Measurements from ENCODE around the gene FXYD4.
"Not testable (repeated sequence)": the region's sequence is repeated elsewhere in the genome, so short reads cannot be mapped to it uniquely, and the experiment has no call there.

The FXYD4 gene

GRCh38 chr10:43376046-43376635 is 4.7 kb downstream of the FXYD4 start:
- no peak for DNase-seq (ENCODE audit: low read depth in 2 of 2)

- DNase-seq (ENCODE audit: low read depth in 2 of 2) = no peak
Measured at GRCh38 chr10:43376828-43377423, 5.5 kb downstream of the FXYD4 start.

GRCh38 chr10:43377424-43377883 is 6.0 kb downstream of the FXYD4 start:
- DNase-seq (ENCODE audit: low read depth in 2 of 2) = no peak

- no peak for DNase-seq (ENCODE audit: low read depth in 2 of 2)
Measured at GRCh38 chr10:43380610-43381222, 9.3 kb downstream of the FXYD4 start.

DNA sequence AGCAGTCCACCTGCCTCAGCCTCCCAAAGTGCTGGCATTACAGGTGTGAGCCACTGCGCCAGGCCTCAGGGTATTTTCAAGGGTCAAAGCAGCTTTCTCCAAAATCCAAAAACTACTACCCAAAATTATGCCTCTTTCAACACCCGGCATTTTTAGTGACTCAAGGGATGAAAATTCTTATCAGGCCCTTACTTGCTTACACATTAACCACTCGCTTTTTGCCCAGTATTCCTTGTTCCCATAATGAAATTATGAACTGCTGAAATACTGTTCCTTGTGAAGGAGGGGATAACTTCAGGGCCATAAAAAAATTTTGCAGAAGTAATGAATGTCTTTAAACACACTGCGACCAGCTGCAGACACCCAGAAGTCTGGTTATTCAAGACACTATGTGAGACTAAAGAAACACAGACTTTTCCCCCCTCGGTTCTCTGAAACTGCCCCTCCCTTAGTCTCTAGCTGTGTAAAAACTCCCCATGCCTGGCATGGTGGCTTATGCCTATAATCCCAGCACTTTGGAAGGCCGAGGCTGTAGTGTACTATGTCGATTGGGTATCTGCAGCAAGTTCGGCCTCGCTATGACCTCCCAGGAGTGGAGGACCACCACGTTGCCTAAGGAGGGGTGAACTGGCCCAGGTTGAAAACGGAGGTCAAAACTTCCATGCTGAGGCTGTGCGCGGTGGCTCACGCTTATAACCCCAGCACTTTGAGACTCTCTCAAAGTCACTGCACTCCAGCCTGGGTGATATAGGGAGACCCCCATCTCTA is 12.0 kb downstream of the FXYD4 start:
- DNase-seq (ENCODE audit: low read depth in 2 of 2) = no peak

DNA sequence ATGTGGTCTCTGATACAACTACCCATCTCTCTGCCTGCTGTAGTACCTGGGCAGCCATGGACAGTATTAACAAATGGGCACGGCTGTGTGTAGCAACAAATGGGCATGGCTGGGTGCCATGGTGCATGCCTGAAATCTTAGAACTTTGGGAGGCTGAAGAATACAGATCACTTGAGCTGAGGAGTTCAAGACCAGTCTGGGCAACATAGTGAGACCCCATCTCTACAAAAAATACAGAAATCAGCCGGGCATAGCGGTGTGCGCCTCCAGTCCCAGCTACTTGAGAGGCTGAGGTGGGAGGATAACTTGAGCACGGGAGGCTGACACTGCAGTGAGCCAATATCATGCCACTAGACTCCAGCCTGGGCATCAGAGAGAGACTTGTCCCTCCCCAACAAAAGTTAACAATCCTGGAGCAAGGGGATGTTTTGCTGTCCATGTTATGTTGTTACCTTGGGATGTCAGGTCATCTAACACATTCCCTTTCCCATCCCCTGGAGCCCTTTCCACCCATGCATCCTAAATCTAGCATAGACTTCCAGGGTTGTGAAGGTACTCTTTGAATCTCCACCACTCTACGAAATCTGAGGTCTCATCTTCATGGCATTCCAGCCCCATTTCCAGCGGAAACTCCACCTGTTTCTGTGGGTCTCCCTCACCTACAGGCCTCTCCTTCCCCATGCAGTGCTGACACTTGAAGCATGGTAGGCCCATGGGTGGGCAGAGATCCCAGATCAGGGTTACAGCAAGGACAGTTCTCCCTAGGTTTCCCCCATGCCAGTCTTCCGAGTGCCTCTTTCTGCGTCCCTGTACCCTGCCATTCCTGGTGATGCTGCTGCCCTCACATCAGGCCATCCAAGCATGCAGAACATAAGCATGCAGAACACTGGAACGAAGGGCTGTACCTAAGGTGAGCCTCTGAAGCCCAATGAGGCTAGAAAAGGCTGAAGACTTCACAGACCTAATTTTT is 13.1 kb downstream of the FXYD4 start:
- no peak for DNase-seq (ENCODE audit: low read depth in 2 of 2)

GRCh38 chr10:43385412-43386004 is 14.1 kb downstream of the FXYD4 start:
- DNase-seq (ENCODE audit: low read depth in 2 of 2) = no peak

GRCh38 chr10:43386549-43386948 is 15.1 kb downstream of the FXYD4 start:
- DNase-seq (ENCODE audit: low read depth in 2 of 2) = no peak

DNA sequence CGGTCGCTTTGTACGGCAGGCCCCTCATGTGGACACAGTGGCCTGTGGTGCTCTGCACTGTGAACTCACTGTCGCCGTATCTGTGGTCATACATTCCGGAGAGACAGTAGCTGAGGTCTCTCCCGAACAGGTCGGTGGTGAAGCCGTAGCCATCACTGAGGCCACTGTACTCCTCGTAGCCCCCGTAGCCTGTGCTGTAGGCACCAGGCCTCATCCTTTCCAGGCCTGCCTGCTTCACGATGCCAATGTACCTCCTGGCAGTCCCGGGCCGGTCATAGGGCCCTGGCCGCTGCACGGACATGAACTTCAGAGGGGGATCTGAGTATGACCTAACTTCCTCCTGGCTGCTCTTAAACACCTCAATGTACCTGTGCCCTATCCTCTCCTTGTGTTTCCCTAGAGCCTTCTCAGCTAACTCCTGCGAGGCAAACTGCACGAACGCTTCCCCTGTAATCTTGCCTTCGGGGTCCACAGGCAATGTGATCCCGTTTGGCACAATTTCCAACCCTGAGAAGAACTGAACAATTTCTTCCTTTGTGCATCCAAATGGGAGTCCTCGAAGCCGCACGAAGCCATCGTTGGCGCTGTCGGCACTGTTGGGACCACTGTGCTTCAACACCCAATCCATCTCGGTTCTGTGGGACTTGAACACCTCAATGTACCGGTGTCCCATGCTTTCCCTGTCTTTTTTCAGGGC is 15.7 kb downstream of the FXYD4 start:
- no peak for DNase-seq (ENCODE audit: low read depth in 2 of 2)

- no peak for DNase-seq (ENCODE audit: low read depth in 2 of 2)
Measured at GRCh38 chr10:43387678-43388032, 16.2 kb downstream of the FXYD4 start.

- no peak for DNase-seq (ENCODE audit: low read depth in 2 of 2)
Measured at GRCh38 chr10:43389867-43390266, 18.4 kb downstream of the FXYD4 start.

- no peak for DNase-seq (ENCODE audit: low read depth in 2 of 2)
Measured at GRCh38 chr10:43390333-43390732, 18.9 kb downstream of the FXYD4 start.

DNA sequence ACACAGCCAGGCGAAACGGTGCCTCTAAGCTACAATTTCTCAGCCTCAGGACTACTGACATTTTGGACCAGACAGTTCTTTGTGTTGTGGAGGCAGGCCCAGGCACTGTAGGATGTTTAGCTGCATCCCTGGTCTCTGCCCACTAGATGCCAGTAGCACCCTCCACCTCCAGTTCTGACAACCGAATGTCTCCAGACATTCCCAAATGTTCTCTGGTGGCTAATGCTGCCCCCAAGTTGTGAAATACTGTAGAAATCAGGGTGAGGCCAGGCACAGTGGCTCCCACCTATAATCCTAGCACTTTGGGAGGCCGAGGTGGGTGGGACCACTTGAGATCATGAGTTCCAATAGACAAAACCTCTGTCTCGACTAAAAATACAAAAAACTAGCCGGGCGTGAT is 19.3 kb downstream of the FXYD4 start:
- no peak for DNase-seq (ENCODE audit: low read depth in 2 of 2)

- DNase-seq (ENCODE audit: low read depth in 2 of 2) = no peak
Measured at GRCh38 chr10:43391496-43391895, 20.1 kb downstream of the FXYD4 start.

DNA sequence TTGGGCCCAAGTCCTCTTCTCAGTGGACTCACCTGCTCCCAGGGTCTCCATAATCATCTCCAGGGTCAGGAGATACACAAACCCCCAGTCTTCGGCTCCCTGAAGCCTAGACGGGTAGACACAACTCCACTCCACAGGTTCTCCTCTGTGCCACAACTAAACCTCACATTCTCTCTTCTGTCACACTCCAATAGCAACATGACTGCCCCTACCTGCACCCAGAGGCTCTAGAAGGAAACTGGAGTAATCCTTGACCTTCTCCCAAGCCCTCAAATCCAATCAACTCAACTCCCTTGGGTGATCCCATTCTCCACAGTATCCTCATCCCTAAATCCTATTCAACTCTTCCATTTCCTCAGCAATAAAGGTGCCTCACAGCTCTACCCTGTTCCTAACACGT is 21.3 kb downstream of the FXYD4 start:
- DNase-seq (ENCODE audit: low read depth in 2 of 2) = no peak

DNA sequence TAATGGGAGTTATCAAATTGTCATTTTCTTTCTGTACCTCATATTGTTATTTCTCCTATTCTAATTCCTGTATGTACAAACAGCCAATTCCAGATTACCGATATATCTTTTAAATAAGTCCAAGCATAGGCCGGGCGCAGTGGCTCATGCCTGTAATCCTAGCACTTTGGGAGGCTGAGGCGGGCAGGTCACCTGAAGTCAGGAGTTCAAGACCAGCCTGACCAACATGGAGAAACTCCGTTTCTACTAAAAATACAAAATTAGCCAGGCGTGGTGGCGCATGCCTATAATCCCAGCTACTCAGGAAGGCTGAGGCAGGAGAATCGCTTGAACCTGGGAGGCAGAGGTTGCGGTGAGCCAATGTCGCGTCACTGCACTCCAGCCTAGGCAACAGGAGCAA is 21.8 kb downstream of the FXYD4 start:
- DNase-seq (ENCODE audit: low read depth in 2 of 2) = not testable (repeated sequence)

DNA sequence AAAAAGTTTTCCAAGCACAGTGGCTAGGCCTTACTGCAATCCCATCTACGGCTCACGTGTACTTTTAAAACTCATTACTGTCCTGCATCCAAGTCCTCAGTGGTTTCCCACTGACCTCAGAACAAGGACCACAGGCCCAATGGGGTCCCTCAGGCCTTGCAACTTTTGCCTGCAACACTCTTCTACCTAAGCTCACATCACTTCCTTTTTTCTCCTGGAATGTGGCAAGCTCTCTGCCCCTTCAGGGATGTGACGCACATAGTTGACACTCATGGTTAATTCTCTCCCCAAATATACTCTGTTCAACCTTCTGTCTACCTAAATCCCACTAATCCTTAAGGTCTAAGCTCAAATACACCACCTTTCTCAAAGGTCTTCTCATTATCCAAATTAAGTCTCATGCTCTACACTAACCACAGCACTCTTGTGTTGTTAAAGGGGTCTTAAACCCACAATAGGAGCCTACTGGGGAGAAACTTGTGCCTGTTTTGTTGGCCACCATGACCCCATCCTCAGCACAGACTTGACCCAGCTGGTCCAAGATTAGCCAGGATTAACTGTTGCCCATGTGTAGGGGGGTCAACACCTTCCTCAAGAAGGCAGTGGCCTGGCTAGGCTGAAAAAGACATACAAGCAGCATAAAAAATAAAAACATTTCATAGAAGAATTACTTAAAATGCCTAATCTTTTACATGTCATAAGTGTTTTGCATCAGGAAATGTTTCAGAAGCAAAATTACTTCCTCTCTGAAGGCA is 22.3 kb downstream of the FXYD4 start:
- DNase-seq (ENCODE audit: low read depth in 2 of 2) = no peak

DNA sequence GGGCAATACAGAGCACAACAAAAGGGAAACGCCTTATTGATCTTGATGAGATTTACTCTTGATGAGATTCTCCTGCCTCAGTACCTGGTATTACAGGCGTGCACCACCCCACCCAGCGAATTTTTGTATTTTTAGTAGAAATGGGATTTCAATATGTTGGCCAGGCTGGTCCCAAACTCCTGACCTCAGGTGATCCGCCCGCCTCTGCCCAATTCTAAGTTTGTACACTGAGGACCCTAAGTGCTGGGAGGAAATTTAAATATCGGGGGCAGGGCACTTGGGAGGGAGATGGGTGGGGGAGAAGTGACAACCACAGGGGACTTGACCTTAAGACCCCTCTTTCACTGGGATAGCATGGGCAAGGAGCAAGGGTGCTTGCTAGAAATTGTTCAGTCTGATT is 23.4 kb downstream of the FXYD4 start:
- DNase-seq (ENCODE audit: low read depth in 2 of 2) = no peak

GRCh38 chr10:43395571-43396060 is 24.2 kb downstream of the FXYD4 start:
- DNase-seq (ENCODE audit: low read depth in 2 of 2) = no peak
